ENCODE measurements around the gene MAPKAPK2. TPM values are rescaled to one million over a fixed set of nuclear protein-coding genes. Genes with fewer than 3 reads are reported as not detected.

MAPKAPK2 gene
- total RNA-seq, 1 donor from 2014 or later: 51.1 TPM

GRCh38 chr1:206706806-206707366, 22.2 kb downstream of the MAPKAPK2 start:
- Histone ChIP-seq H3K27ac (peak overlapping the region; percentile 65), H3K4me1 (peaks cover 78% of the 10 kb centered on the region), H3K9me3 (no peaks in the 10 kb centered on the region), H3K27me3 (no peaks in the 10 kb centered on the region), H3K4me3 (no peak overlapping the region), H3K36me3 (no peaks in the 10 kb centered on the region)
- TF ChIP-seq POLR2AphosphoS5 (IDR thresholded peaks at IDR 0.05; ENCODE audit: insufficient read depth in 1 of 2, low read depth in 1 of 2) (no peak), CTCF (IDR thresholded peaks at IDR 0.05) (no peak), POLR2A (IDR thresholded peaks at IDR 0.05) (no peak)
- DNase-seq (ENCODE audit: extremely low spot score in 2 of 2): no peak
- intact Hi-C loops (cut with DNase I): no loop called here

GRCh38 chr1:206708058-206708457, 23.4 kb downstream of the MAPKAPK2 start:
- TF ChIP-seq POLR2AphosphoS5 (IDR thresholded peaks at IDR 0.05; ENCODE audit: insufficient read depth in 1 of 2, low read depth in 1 of 2): no peak
- TF ChIP-seq CTCF (IDR thresholded peaks at IDR 0.05): no peak
- TF ChIP-seq POLR2A (IDR thresholded peaks at IDR 0.05): no peak
- intact Hi-C loops (cut with DNase I): no loop called here
- peak overlapping the region; percentile 65 for H3K27ac ChIP-seq
- peaks cover 78% of the 10 kb centered on the region for H3K4me1 ChIP-seq
- no peaks in the 10 kb centered on the region for H3K9me3 ChIP-seq
- H3K4me3 ChIP-seq: no peak overlapping the region
- H3K27me3 ChIP-seq: no peaks in the 10 kb centered on the region
- no peaks in the 10 kb centered on the region for H3K36me3 ChIP-seq
- DNase-seq (ENCODE audit: extremely low spot score in 2 of 2): no peak

GRCh38 chr1:206708882-206709281, 24.2 kb downstream of the MAPKAPK2 start:
- TF ChIP-seq POLR2AphosphoS5 (IDR thresholded peaks at IDR 0.05; ENCODE audit: insufficient read depth in 1 of 2, low read depth in 1 of 2): no peak
- no peak for TF ChIP-seq CTCF (IDR thresholded peaks at IDR 0.05)
- H3K9me3 ChIP-seq: no peaks in the 10 kb centered on the region
- intact Hi-C loops (cut with DNase I): no loop called here
- H3K4me3 ChIP-seq: no peak overlapping the region
- no peaks in the 10 kb centered on the region for H3K36me3 ChIP-seq
- no peak for DNase-seq (ENCODE audit: extremely low spot score in 2 of 2)
- H3K27me3 ChIP-seq: no peaks in the 10 kb centered on the region
- H3K27ac ChIP-seq: no peak overlapping the region
- peaks cover 86% of the 10 kb centered on the region for H3K4me1 ChIP-seq

- no peak overlapping the region for H3K4me3 ChIP-seq
- H3K27me3 ChIP-seq: no peaks in the 10 kb centered on the region
- H3K36me3 ChIP-seq: no peaks in the 10 kb centered on the region
- DNase-seq (ENCODE audit: extremely low spot score in 2 of 2): no peak
- H3K4me1 ChIP-seq: peaks cover 86% of the 10 kb centered on the region
- H3K27ac ChIP-seq: no peak overlapping the region
- H3K9me3 ChIP-seq: no peaks in the 10 kb centered on the region
- TF ChIP-seq CTCF (IDR thresholded peaks at IDR 0.05) (no peak), POLR2AphosphoS5 (IDR thresholded peaks at IDR 0.05; ENCODE audit: insufficient read depth in 1 of 2, low read depth in 1 of 2) (no peak), POLR2A (IDR thresholded peaks at IDR 0.05) (no peak)
- intact Hi-C loops (cut with DNase I): no loop called here
These were observed 24.6 kb downstream of the MAPKAPK2 start for GRCh38 chr1:206709322-206709721.

- no peak for TF ChIP-seq CTCF (IDR thresholded peaks at IDR 0.05)
- no peak for TF ChIP-seq POLR2A (IDR thresholded peaks at IDR 0.05)
- no peak for TF ChIP-seq POLR2AphosphoS5 (IDR thresholded peaks at IDR 0.05; ENCODE audit: insufficient read depth in 1 of 2, low read depth in 1 of 2)
- no peak overlapping the region for H3K27ac ChIP-seq
- intact Hi-C loops (cut with DNase I): no loop called here
- DNase-seq (ENCODE audit: extremely low spot score in 2 of 2): no peak
- no peaks in the 10 kb centered on the region for H3K36me3 ChIP-seq
- H3K9me3 ChIP-seq: no peaks in the 10 kb centered on the region
- peaks cover 86% of the 10 kb centered on the region for H3K4me1 ChIP-seq
- H3K4me3 ChIP-seq: no peak overlapping the region
- H3K27me3 ChIP-seq: no peaks in the 10 kb centered on the region
These were observed 25.2 kb downstream of the MAPKAPK2 start for GRCh38 chr1:206709772-206710459.
